GM10266 (cell line): ENCODE results near the gene ZBED4.

Experiments
- DNase-seq: peaks from one replicate; pipeline ENCODE4 v3.0.0; 2012; ENCODE audit errors: extremely low spot score
- CTCF ChIP-seq: IDR thresholded peaks from 2 replicates; pipeline ENCODE4 v1.5.1; 2012; ENCODE audit warnings: mild to moderate bottlenecking, low read depth; ENCODE audit not compliant: control insufficient read depth, insufficient read depth; ENCODE audit errors: missing control alignments

ZBED4 gene

GRCh38 chr22:49845666-49846459 lies 7.8 kb upstream of the ZBED4 start:
- TF ChIP-seq CTCF, result no peak

GRCh38 chr22:49847751-49848689 lies 5.6 kb upstream of the ZBED4 start:
- DNase-seq, result no peak

More at GRCh38 chr22:49845666-49846459, 7.8 kb upstream of the ZBED4 start:
- no peak for DNase-seq

GRCh38 chr22:49848690-49849160 lies 4.9 kb upstream of the ZBED4 start:
- no peak for TF ChIP-seq CTCF
- DNase-seq, result no peak

More at GRCh38 chr22:49847751-49848689, 5.6 kb upstream of the ZBED4 start:
- TF ChIP-seq CTCF, result no peak

- DNase-seq, result no peak
- TF ChIP-seq CTCF, result no peak
Observed at GRCh38 chr22:49849161-49850020, 4.3 kb upstream of the ZBED4 start.

- no peak for TF ChIP-seq CTCF
- no peak for DNase-seq
Observed at GRCh38 chr22:49850021-49850911, 3.4 kb upstream of the ZBED4 start.
